AG04449 (cell line): ENCODE results near the gene NDUFA13.

Source experiments
- CTCF ChIA-PET: fragments of 350-600 bp; formaldehyde crosslinking; extraction: SDS; loops from one replicate; lab custom pipeline; 2021; ENCODE audit warnings: antibody characterized with exemption; lab: Yijun Ruan, JAX
- POLR2A ChIA-PET: fragments of 400-600, 350-600 bp; formaldehyde crosslinking; extraction: SDS; loops from one replicate; lab custom pipeline; 2020; ENCODE audit warnings: antibody characterized with exemption, inconsistent platforms; lab: Yijun Ruan, JAX
- DNase-seq: peaks from one replicate; pipeline ENCODE4 v3.0.0-alpha.2; 2010; ENCODE audit warnings: low read depth, low spot score
- H3K4me3 ChIP-seq: 2 replicates; pipeline ENCODE4 v1.5.1; 2011; ENCODE audit warnings: low read depth, mild to moderate bottlenecking, control low read depth, low read length
- CTCF ChIP-seq: IDR thresholded peaks from one replicate; pipeline ENCODE4 v1.5.1; 2011; ENCODE audit warnings: mild to moderate bottlenecking, moderate library complexity, low read length, control low read depth, inconsistent platforms; ENCODE audit not compliant: insufficient read depth; ENCODE audit errors: missing control alignments

NDUFA13 gene

GRCh38 chr19:19527371-19527656 is 11.3 kb downstream of the NDUFA13 start:
- no peak for DNase-seq
- ChIA-PET CTCF (interaction anchor here (8.6 to 12.9 kb wide), 2 partner anchors 24 to 120 kb away, joined by 142 to 279 read pairs; partner anchors contain the start of gene GMIP), POLR2A (no interaction called here)
- TF ChIP-seq CTCF, result no peak
- no peak overlapping the region for H3K4me3 ChIP-seq

- no peak overlapping the region for H3K4me3 ChIP-seq
- ChIA-PET CTCF (interaction anchor here (1.1 to 12.9 kb wide), 5 partner anchors 16 to 124 kb away, joined by 4 to 279 read pairs (median 4); partner anchors contain the start of gene GMIP), POLR2A (no interaction called here)
- no peak for DNase-seq
- no peak for TF ChIP-seq CTCF
Measured at GRCh38 chr19:19527674-19528625, 11.9 kb downstream of the NDUFA13 start.

GRCh38 chr19:19528721-19529490 is 12.9 kb downstream of the NDUFA13 start, which contains the start of gene YJEFN3:
TSS of gene YJEFN3 (plus strand) at chr19:19528911. CDS start at chr19:19528933, 22 bp downstream.
- no peak for DNase-seq
- ChIA-PET CTCF (interaction anchor here (0.9 to 12.9 kb wide), 7 partner anchors 15 to 123 kb away, joined by 3 to 279 read pairs (median 4); partner anchors contain the start of gene GMIP), POLR2A (no interaction called here)
- TF ChIP-seq CTCF, result no peak
- H3K4me3 ChIP-seq, result no peak within 1 kb of the TSS

DNA sequence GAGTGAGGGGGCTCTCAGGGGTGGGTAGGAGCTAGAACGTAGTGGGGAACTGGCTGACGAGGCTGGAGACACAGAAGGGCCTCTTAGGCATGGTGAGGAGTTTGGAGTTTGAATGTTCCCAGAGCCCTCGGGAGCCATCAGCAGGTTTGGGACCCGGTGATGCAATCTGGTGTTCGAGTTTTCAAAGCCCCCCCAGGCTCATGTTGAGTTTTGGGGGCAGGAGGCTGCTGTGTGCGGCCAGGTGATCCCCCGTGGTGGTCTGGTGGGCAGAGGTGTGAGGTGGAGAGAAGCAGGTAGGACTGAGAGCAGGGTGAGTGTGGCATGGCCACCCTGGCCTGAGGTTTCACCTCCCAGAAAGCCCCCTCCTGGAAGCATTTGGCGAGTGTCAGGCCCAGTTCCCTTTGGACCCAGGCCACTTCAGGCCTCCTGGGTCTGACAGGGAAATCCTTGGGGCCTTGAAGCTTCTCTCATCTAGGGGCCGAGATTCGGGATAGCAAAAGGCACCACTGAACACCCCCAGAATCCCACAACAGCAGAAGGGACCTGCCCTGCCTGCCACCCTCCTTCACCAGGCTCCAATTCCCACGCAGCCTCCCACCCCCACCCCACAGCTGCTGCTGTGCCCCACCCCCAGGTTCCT is 13.9 kb downstream of the NDUFA13 start:
- no peak overlapping the region for H3K4me3 ChIP-seq
- POLR2A ChIA-PET, result no interaction called here
- CTCF ChIA-PET, result interaction anchor here (0.9 to 12.9 kb wide), 12 partner anchors 10 to 429 kb away, joined by 3 to 279 read pairs (median 4); partner anchors contain the start of genes GMIP and NDUFA13
- no peak for TF ChIP-seq CTCF
- no peak for DNase-seq

DNA sequence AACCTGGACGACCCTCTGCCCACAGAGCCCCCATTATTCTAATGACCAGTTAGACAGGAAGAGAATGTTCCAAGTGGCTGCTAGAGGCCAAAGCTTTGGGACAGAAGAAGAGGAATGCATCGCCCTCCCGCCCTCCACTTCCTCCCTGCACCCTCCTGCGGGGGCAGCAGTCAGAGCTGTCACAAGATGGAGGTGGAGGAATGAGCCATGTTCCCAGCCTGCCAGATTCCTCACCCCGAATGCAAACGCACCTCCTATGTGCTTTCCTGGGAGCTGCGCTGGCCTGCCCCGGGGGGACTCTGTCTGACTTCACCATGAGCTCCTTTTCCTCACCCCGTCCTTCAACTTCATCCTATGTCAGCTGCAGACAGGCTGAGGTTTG is 14.4 kb downstream of the NDUFA13 start:
- no peak for DNase-seq
- no peak overlapping the region for H3K4me3 ChIP-seq
- CTCF ChIA-PET, result interaction anchor here (0.9 to 12.9 kb wide), 10 partner anchors 10 to 428 kb away, joined by 3 to 279 read pairs (median 4); partner anchors contain the start of genes GMIP and NDUFA13
- peak; percentile 7 for TF ChIP-seq CTCF
- POLR2A ChIA-PET, result no interaction called here
